PC-9 (cell line): ENCODE data around the gene PHLDB2. TPM values are rescaled to one million over a fixed set of nuclear protein-coding genes. Genes with fewer than 3 reads are reported as not detected.

Experiments
- BruUV-seq: library from RNA; stranded (reverse); fragments of 400-500 nt; replicated peaks from 2 replicates; lab custom pipeline; 2021; lab: Mats Ljungman, UMichigan
- CTCF ChIA-PET: fragments of 300-600 bp; sonication (Branson Sonifier 250); formaldehyde crosslinking; loops from one replicate; lab custom pipeline; 2022; ENCODE audit warnings: antibody characterized with exemption; lab: Charles Lee
- POLR2A ChIA-PET: fragments of 300-600 bp; sonication (Branson Sonifier 250); formaldehyde crosslinking; loops from one replicate; lab custom pipeline; 2022; ENCODE audit warnings: antibody characterized with exemption; ENCODE audit not compliant: unreplicated experiment; lab: Charles Lee
- DNase-seq, 2 experiments: peaks; one replicate each; pipeline versions ENCODE4 v3.0.0 to v3.0.0-alpha.2; 2015 to 2022; ENCODE audit warnings: mixed read lengths in 1 of 2
- H2AFZ ChIP-seq: fragments of 200-600 bp; sonication (generic); 2 replicates; pipeline ENCODE4 v1.8.1; 2017; ENCODE audit warnings: antibody characterized with exemption
- H3F3A ChIP-seq: fragments of 200-600 bp; sonication (generic); 2 replicates; pipeline ENCODE4 v1.8.1; 2017; ENCODE audit warnings: antibody characterized with exemption, mild to moderate bottlenecking, low read depth; ENCODE audit not compliant: insufficient read depth
- H3K27ac ChIP-seq: fragments of 200-600 bp; sonication (generic); 2 replicates; pipeline ENCODE4 v1.6.1; 2016; ENCODE audit warnings: mixed run types
- H3K27me3 ChIP-seq: fragments of 200-600 bp; sonication (generic); 2 replicates; pipeline ENCODE4 v1.6.1; 2016; ENCODE audit warnings: low read depth, mixed run types; ENCODE audit not compliant: insufficient read depth
- H3K36me3 ChIP-seq: fragments of 200-600 bp; sonication (generic); 2 replicates; pipeline ENCODE4 v1.6.1; 2016; ENCODE audit warnings: low read depth, mixed run types
- H3K4me1 ChIP-seq: fragments of 200-600 bp; sonication (generic); replicated peaks from 2 replicates; pipeline ENCODE4 v1.6.1; 2016; ENCODE audit warnings: mixed run types; ENCODE audit not compliant: insufficient read depth
- H3K4me2 ChIP-seq: fragments of 200-600 bp; sonication (generic); 2 replicates; pipeline ENCODE4 v1.6.1; 2017; ENCODE audit warnings: mixed run types
- H3K4me3 ChIP-seq: fragments of 200-600 bp; sonication (generic); 2 replicates; pipeline ENCODE4 v1.6.1; 2016; ENCODE audit warnings: mixed run types
- H3K79me2 ChIP-seq: fragments of 200-600 bp; sonication (generic); 2 replicates; pipeline ENCODE4 v1.6.1; 2017; ENCODE audit warnings: low read depth, mixed run types
- H3K9me2 ChIP-seq: fragments of 200-600 bp; sonication (generic); 2 replicates; pipeline ENCODE4 v1.8.1; 2017; ENCODE audit warnings: mild to moderate bottlenecking; ENCODE audit not compliant: insufficient read depth
- H3K9me3 ChIP-seq: fragments of 200-600 bp; sonication (generic); 2 replicates; pipeline ENCODE4 v1.8.1; 2016; ENCODE audit warnings: low read depth; ENCODE audit not compliant: insufficient read depth
- H4K20me1 ChIP-seq: fragments of 200-600 bp; sonication (generic); 2 replicates; pipeline ENCODE4 v1.8.1; 2017; ENCODE audit not compliant: insufficient read depth
- EZH2 ChIP-seq: fragments of 200-600 bp; sonication (generic); IDR thresholded peaks from 2 replicates; pipeline ENCODE4 v1.8.0; 2017; ENCODE audit warnings: antibody characterized with exemption, low read depth
- intact Hi-C: fragments of 100-400 bp; cut with micrococcal nuclease; formaldehyde crosslinking; loops from one replicate; pipeline ENCODE4 v1.10.0; 2022; ENCODE audit not compliant: unreplicated experiment
- total RNA-seq: library from RNA; stranded (reverse); gene quantifications from 2 replicates; pipeline ENCODE4 v1.2.3, GENCODE V29; 2021
- TF ChIP-seq, protein P1 (sequence below): fragments of 200-600 bp; sonication (generic); conservative IDR thresholded peaks from 2 replicates; pipeline ENCODE4 v1.6.1; 2017; ENCODE audit warnings: mixed run types, antibody characterized with exemption, mild to moderate bottlenecking, moderate library complexity

Gene PHLDB2
- total RNA-seq, 1 experiment from 2014 or later = 42.7 TPM

DNA sequence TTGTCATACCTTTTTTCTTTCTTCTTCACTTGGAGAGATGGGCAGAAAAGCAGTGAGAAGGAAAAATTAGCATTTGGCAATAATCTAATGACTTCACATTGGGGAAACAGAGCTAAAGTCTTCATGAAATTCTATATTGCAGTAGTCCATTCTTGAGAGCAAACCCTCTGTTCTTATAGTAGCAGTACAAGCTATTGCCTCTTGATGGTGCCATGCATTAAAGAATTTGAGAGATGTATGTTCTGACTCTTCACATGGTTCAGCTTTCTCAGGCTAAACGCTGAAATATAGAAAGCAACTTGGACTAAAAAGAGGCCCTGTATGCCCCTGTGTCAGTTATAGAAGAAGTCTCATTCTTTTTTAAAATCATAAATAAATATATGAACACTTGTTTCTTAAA, 36.0 kb downstream of the PHLDB2 start:
- intact Hi-C loops = loop anchor here (1.0 kb wide), 1 partner anchor 72 kb away; no protein-coding TSS in a partner anchor
- Histone ChIP-seq H3K36me3 (peaks cover 60% of the 10 kb centered on the region), H3K27ac (peak overlapping the region; percentile 4; the same call in 1 of the 2 replicates), H3K27me3 (no peaks in the 10 kb centered on the region), H2AFZ (no peak overlapping the region), H3K4me1 (0 out of 2 replicates have a peak, but pooled peaks cover 4% of the 10 kb centered on the region), H3K4me3 (no peak overlapping the region), H3K4me2 (no peak overlapping the region), H3K9me2 (no peaks in the 10 kb centered on the region), H3K9me3 (peaks cover 25% of the 10 kb centered on the region), H3F3A (peaks cover 30% of the 10 kb centered on the region), H3K79me2 (peaks cover 91% of the 10 kb centered on the region), H4K20me1 (no peaks in the 10 kb centered on the region)
- TF ChIP-seq, protein P1, sequence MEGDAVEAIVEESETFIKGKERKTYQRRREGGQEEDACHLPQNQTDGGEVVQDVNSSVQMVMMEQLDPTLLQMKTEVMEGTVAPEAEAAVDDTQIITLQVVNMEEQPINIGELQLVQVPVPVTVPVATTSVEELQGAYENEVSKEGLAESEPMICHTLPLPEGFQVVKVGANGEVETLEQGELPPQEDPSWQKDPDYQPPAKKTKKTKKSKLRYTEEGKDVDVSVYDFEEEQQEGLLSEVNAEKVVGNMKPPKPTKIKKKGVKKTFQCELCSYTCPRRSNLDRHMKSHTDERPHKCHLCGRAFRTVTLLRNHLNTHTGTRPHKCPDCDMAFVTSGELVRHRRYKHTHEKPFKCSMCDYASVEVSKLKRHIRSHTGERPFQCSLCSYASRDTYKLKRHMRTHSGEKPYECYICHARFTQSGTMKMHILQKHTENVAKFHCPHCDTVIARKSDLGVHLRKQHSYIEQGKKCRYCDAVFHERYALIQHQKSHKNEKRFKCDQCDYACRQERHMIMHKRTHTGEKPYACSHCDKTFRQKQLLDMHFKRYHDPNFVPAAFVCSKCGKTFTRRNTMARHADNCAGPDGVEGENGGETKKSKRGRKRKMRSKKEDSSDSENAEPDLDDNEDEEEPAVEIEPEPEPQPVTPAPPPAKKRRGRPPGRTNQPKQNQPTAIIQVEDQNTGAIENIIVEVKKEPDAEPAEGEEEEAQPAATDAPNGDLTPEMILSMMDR = peak; percentile 77
- TF ChIP-seq EZH2 = no peak
- no TSS peak for BruUV-seq
- DNase-seq = peak in 1 of 2 experiments; percentile 63
- ChIA-PET POLR2A (interaction anchor here (0.5 to 0.7 kb wide), 5 partner anchors 28 to 761 kb away, joined by 3 to 8 read pairs (median 6); no protein-coding TSS in a partner anchor), CTCF (interaction anchor here (0.6 to 1.1 kb wide), 10 partner anchors 15 to 226 kb away, joined by 3 to 17 read pairs (median 6); no protein-coding TSS in a partner anchor)

DNA sequence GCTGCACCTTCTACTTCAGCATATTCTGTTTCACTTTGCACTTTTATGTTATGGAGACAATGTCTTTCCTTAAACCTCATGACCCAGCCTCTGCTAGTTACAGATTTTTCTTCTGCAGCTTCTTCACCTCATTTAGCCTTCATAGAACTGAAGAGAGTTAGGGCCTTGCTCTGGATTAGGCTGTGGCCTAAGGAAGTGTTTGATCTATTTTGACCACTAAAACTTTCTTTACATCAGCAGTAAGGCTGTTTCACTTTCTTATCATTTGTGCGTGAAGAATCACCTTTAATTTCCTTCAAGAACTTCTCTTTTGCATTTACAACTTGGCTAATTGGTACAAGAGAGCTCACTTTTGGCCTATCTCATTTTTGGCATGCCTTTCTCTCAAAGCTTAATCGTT, 40.9 kb downstream of the PHLDB2 start:
- Histone ChIP-seq H3K36me3 (peaks cover 56% of the 10 kb centered on the region), H3K9me2 (no peaks in the 10 kb centered on the region), H3K4me2 (no peak overlapping the region), H3K79me2 (peaks cover 78% of the 10 kb centered on the region), H3K27me3 (no peaks in the 10 kb centered on the region), H3K4me3 (no peak overlapping the region), H2AFZ (no peak overlapping the region), H4K20me1 (no peaks in the 10 kb centered on the region), H3F3A (peaks cover 65% of the 10 kb centered on the region), H3K4me1 (peaks cover 44% of the 10 kb centered on the region), H3K9me3 (peaks cover 25% of the 10 kb centered on the region), H3K27ac (peak overlapping the region; percentile 6)
- CTCF ChIA-PET = no interaction called here
- intact Hi-C loops = no loop called here
- no TSS peak for BruUV-seq
- TF ChIP-seq, protein P1 = no peak
- TF ChIP-seq EZH2 = no peak
- no peak for DNase-seq
- POLR2A ChIA-PET = interaction anchor here (0.6 kb wide), 1 partner anchor 11 kb away, joined by 3 read pairs; no protein-coding TSS in a partner anchor

DNA sequence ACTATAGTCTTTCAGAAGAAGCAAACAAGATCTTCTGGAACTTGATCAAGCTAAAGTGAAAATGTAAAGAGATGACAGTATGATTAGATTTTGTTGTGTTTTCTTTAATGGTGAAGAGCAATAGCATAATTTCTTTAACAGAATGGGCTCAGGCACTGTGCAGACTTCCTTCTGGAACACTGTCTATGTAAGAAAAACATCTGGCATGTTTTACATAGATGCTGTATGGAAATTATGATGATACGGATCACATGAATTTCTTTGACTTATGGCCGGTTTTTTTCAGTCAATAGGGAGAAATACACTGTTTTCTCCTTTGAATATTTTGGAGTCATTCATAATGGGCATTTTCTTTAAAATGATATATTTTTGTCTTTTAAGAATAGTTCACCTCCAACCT, 42.6 kb downstream of the PHLDB2 start:
- Histone ChIP-seq H3K9me3 (peaks cover 37% of the 10 kb centered on the region), H4K20me1 (no peaks in the 10 kb centered on the region), H3K4me3 (no peak overlapping the region), H2AFZ (no peak overlapping the region), H3K79me2 (peaks cover 78% of the 10 kb centered on the region), H3K27ac (peak overlapping the region; percentile 96), H3K4me2 (no peak overlapping the region), H3F3A (peaks cover 77% of the 10 kb centered on the region), H3K9me2 (no peaks in the 10 kb centered on the region), H3K27me3 (no peaks in the 10 kb centered on the region), H3K4me1 (peaks cover 55% of the 10 kb centered on the region), H3K36me3 (peaks cover 65% of the 10 kb centered on the region)
- DNase-seq = no peak
- intact Hi-C loops = loop anchor here (2.0 kb wide), 1 partner anchor 65 kb away; no protein-coding TSS in a partner anchor
- CTCF ChIA-PET = no interaction called here
- no peak for TF ChIP-seq EZH2
- TF ChIP-seq, protein P1 = no peak
- POLR2A ChIA-PET = interaction anchor here (0.5 kb wide), 1 partner anchor 156 kb away, joined by 6 read pairs; no protein-coding TSS in a partner anchor
- no TSS peak for BruUV-seq
